Nephron progenitor cell (in vitro differentiated cells): Measurements from ENCODE around the gene NEO1.

Source experiments
- DNase-seq: peaks from one replicate; pipeline ENCODE4 v3.0.0; 2021
- H3K27ac Mint-ChIP-seq: 2 replicates; pipeline ENCODE4 v1.8.0; 2021; ENCODE audit warnings: mild to moderate bottlenecking, moderate library complexity, mixed read lengths
- H3K27me3 Mint-ChIP-seq: 2 replicates; pipeline ENCODE4 v1.8.0; 2021; ENCODE audit warnings: mild to moderate bottlenecking, low read depth, mixed read lengths; ENCODE audit not compliant: poor library complexity
- H3K36me3 Mint-ChIP-seq: 2 replicates; pipeline ENCODE4 v1.8.0; 2021; ENCODE audit warnings: low read depth, mixed read lengths
- H3K4me1 Mint-ChIP-seq: 2 replicates; pipeline ENCODE4 v1.8.0; 2021; ENCODE audit warnings: mixed read lengths
- H3K4me3 Mint-ChIP-seq: 2 replicates; pipeline ENCODE4 v1.8.0; 2021; ENCODE audit warnings: mild to moderate bottlenecking, moderate library complexity, mixed read lengths
- H3K9me3 Mint-ChIP-seq: 2 replicates; pipeline ENCODE4 v1.8.0; 2021; ENCODE audit warnings: mild to moderate bottlenecking, moderate library complexity, mixed read lengths
- CTCF ChIP-seq: fragments of 200-600 bp; sonication (generic); IDR thresholded peaks from 2 replicates; pipeline ENCODE4 v1.5.0; 2021; ENCODE audit warnings: antibody characterized with exemption

The NEO1 gene

GRCh38 chr15:73019154-73019553, 33.1 kb upstream of the NEO1 start:
- DNase-seq: no peak
- H3K36me3 Mint-ChIP-seq: no peaks in the 10 kb centered on the region
- H3K27ac Mint-ChIP-seq: no peak overlapping the region
- H3K4me1 Mint-ChIP-seq: peaks cover 27% of the 10 kb centered on the region
- no peak overlapping the region for H3K4me3 Mint-ChIP-seq
- peaks cover 10% of the 10 kb centered on the region for H3K27me3 Mint-ChIP-seq
- no peaks in the 10 kb centered on the region for H3K9me3 Mint-ChIP-seq
- TF ChIP-seq CTCF: no peak

- no peak for TF ChIP-seq CTCF
- H3K4me3 Mint-ChIP-seq: no peak overlapping the region
- no peak overlapping the region for H3K27ac Mint-ChIP-seq
- H3K36me3 Mint-ChIP-seq: no peaks in the 10 kb centered on the region
- no peaks in the 10 kb centered on the region for H3K9me3 Mint-ChIP-seq
- peaks cover 10% of the 10 kb centered on the region for H3K27me3 Mint-ChIP-seq
- H3K4me1 Mint-ChIP-seq: peaks cover 27% of the 10 kb centered on the region
- DNase-seq: no peak
Measured at GRCh38 chr15:73019601-73020146, 32.6 kb upstream of the NEO1 start.

- H3K4me3 Mint-ChIP-seq: no peak overlapping the region
Measured at GRCh38 chr15:73021139-73021621, 31.1 kb upstream of the NEO1 start.

GRCh38 chr15:73022161-73022560, 30.1 kb upstream of the NEO1 start:
- DNase-seq: no peak
- no peaks in the 10 kb centered on the region for H3K9me3 Mint-ChIP-seq
- H3K36me3 Mint-ChIP-seq: no peaks in the 10 kb centered on the region
- H3K27me3 Mint-ChIP-seq: peaks cover 13% of the 10 kb centered on the region
- H3K27ac Mint-ChIP-seq: peak overlapping the region; percentile 5
- no peak overlapping the region for H3K4me3 Mint-ChIP-seq
- no peak for TF ChIP-seq CTCF
- peaks cover 28% of the 10 kb centered on the region for H3K4me1 Mint-ChIP-seq

More at GRCh38 chr15:73021139-73021621, 31.1 kb upstream of the NEO1 start:
- H3K4me1 Mint-ChIP-seq: peaks cover 27% of the 10 kb centered on the region
- H3K27ac Mint-ChIP-seq: peak overlapping the region; percentile 68
- TF ChIP-seq CTCF: no peak
- H3K36me3 Mint-ChIP-seq: no peaks in the 10 kb centered on the region
- no peaks in the 10 kb centered on the region for H3K9me3 Mint-ChIP-seq
- peak; percentile 22 for DNase-seq
- peaks cover 10% of the 10 kb centered on the region for H3K27me3 Mint-ChIP-seq

- no peak overlapping the region for H3K27ac Mint-ChIP-seq
- H3K27me3 Mint-ChIP-seq: peaks cover 13% of the 10 kb centered on the region
- no peak overlapping the region for H3K4me3 Mint-ChIP-seq
- no peaks in the 10 kb centered on the region for H3K36me3 Mint-ChIP-seq
- no peak for DNase-seq
- TF ChIP-seq CTCF: no peak
- H3K4me1 Mint-ChIP-seq: peaks cover 37% of the 10 kb centered on the region
- no peaks in the 10 kb centered on the region for H3K9me3 Mint-ChIP-seq
Measured at GRCh38 chr15:73023071-73023470, 29.2 kb upstream of the NEO1 start.

GRCh38 chr15:73024168-73024567, 28.1 kb upstream of the NEO1 start:
- DNase-seq: no peak
- Mint-ChIP-seq H3K4me1 (peaks cover 41% of the 10 kb centered on the region), H3K27me3 (peaks cover 13% of the 10 kb centered on the region), H3K4me3 (no peak overlapping the region), H3K27ac (no peak overlapping the region), H3K36me3 (no peaks in the 10 kb centered on the region), H3K9me3 (no peaks in the 10 kb centered on the region)
- no peak for TF ChIP-seq CTCF
